A673 (cell line): ENCODE data around the gene SKAP1. TPM values are rescaled to one million over a fixed set of nuclear protein-coding genes. Genes with fewer than 3 reads are reported as not detected.

ENCODE experiments used
- BruUV-seq: library from RNA; stranded (reverse); fragments of 400-500 nt; replicated peaks from 2 replicates; lab custom pipeline; 2021; lab: Mats Ljungman, UMichigan
- CTCF ChIA-PET: fragments of 300-600 bp; sonication (Branson Sonifier 250); formaldehyde crosslinking; loops from one replicate; lab custom pipeline; 2022; ENCODE audit warnings: antibody characterized with exemption; lab: Charles Lee
- POLR2A ChIA-PET: fragments of 300-600 bp; sonication (Branson Sonifier 250); formaldehyde crosslinking; loops from one replicate; lab custom pipeline; 2022; ENCODE audit warnings: antibody characterized with exemption; ENCODE audit not compliant: low non-redundant PET; lab: Charles Lee
- DNase-seq: peaks from one replicate; pipeline ENCODE4 v3.0.0-alpha.2; 2015; ENCODE audit warnings: low spot score
- H3K27ac ChIP-seq: fragments of 200-600 bp; sonication (generic); 2 replicates; pipeline ENCODE4 v1.5.1; 2016; ENCODE audit warnings: mixed run types, low read depth, mild to moderate bottlenecking, mixed read lengths, antibody characterized with exemption, low read length; ENCODE audit not compliant: poor library complexity, severe bottlenecking
- H3K27me3 ChIP-seq: fragments of 200-600 bp; sonication (generic); replicated peaks from 2 replicates; pipeline ENCODE4 v1.6.1; 2017; ENCODE audit warnings: mixed run types, low read depth, mild to moderate bottlenecking, mixed read lengths, antibody characterized with exemption, low read length; ENCODE audit not compliant: insufficient read depth, poor library complexity
- H3K36me3 ChIP-seq: fragments of 200-600 bp; sonication (generic); 2 replicates; pipeline ENCODE4 v1.6.1; 2016; ENCODE audit warnings: mixed run types, mild to moderate bottlenecking, mixed read lengths, antibody characterized with exemption, low read length; ENCODE audit not compliant: insufficient read depth, poor library complexity, severe bottlenecking
- H3K4me1 ChIP-seq: fragments of 200-600 bp; sonication (generic); 2 replicates; pipeline ENCODE4 v1.6.1; 2017; ENCODE audit warnings: mixed run types, mild to moderate bottlenecking, mixed read lengths, antibody characterized with exemption, low read length; ENCODE audit not compliant: insufficient read depth, poor library complexity, severe bottlenecking
- H3K4me3 ChIP-seq: fragments of 200-600 bp; sonication (generic); 2 replicates; pipeline ENCODE4 v1.5.1; 2016; ENCODE audit warnings: low read depth, mixed run types, mild to moderate bottlenecking, mixed read lengths, low read length; ENCODE audit not compliant: poor library complexity, severe bottlenecking
- H3K9me3 ChIP-seq: fragments of 200-600 bp; sonication (generic); 2 replicates; pipeline ENCODE4 v1.6.1; 2016; ENCODE audit warnings: mixed run types, low read depth, mild to moderate bottlenecking, mixed read lengths, antibody characterized with exemption, low read length; ENCODE audit not compliant: poor library complexity, severe bottlenecking
- CTCF ChIP-seq: fragments of 300-800, 200-600 bp; sonication (generic); conservative IDR thresholded peaks from 2 replicates; pipeline ENCODE4 v1.5.1; 2017; ENCODE audit warnings: low read depth, mild to moderate bottlenecking, antibody characterized with exemption, low read length, moderate library complexity, mixed read lengths
- EZH2 ChIP-seq: fragments of 200-600 bp; sonication (generic); IDR thresholded peaks from 2 replicates; pipeline ENCODE4 v1.6.1; 2017; ENCODE audit warnings: borderline replicate concordance, low read depth, mild to moderate bottlenecking, mixed read lengths, antibody characterized with exemption, low read length; ENCODE audit not compliant: poor library complexity, severe bottlenecking
- intact Hi-C: fragments of 100-400 bp; cut with micrococcal nuclease; formaldehyde crosslinking; loops from one replicate; pipeline ENCODE4 v1.10.0; 2022; ENCODE audit not compliant: unreplicated experiment
- total RNA-seq: library from RNA; stranded (reverse); gene quantifications from 2 replicates; pipeline ENCODE4 v1.2.3, GENCODE V29; 2021

Gene SKAP1
- total RNA-seq, 1 experiment from 2014 or later: not detected

- Histone ChIP-seq H3K4me3 (no peak overlapping the region), H3K36me3 (no peaks in the 10 kb centered on the region), H3K9me3 (no peaks in the 10 kb centered on the region), H3K27me3 (no peaks in the 10 kb centered on the region), H3K27ac (no peak overlapping the region), H3K4me1 (peaks cover 4% of the 10 kb centered on the region)
- DNase-seq: no peak
- POLR2A ChIA-PET: no interaction called here
- no TSS peak for BruUV-seq
- CTCF ChIA-PET: no interaction called here
- intact Hi-C loops: no loop called here
- TF ChIP-seq CTCF (no peak), EZH2 (no peak)
Observed at GRCh38 chr17:48348352-48348751, 81.7 kb downstream of the SKAP1 start.

DNA sequence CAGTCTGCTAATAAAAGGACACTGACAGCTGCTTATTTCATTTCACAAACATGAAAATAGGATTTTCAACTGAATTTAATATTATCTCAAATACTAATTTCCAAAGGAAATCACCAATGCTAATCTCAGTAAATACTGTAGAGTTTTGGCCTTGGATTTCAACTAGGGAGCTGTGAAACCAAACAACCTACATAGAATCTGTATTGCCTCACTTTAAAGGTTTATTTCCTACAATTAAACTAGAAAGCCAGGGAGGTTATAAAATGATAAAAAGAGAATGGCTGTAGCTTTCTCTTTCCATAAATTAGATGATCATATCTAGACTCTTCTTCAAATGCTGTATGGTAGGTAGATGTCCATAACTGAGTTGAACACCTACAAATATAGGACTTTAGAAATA is 82.8 kb downstream of the SKAP1 start:
- Histone ChIP-seq H3K27ac (no peak overlapping the region), H3K4me1 (peaks cover 4% of the 10 kb centered on the region), H3K36me3 (no peaks in the 10 kb centered on the region), H3K9me3 (no peaks in the 10 kb centered on the region), H3K4me3 (no peak overlapping the region), H3K27me3 (no peaks in the 10 kb centered on the region)
- ChIA-PET POLR2A (interaction anchor here (0.6 kb wide), 1 partner anchor 131 kb away, joined by 4 read pairs; no protein-coding TSS in a partner anchor), CTCF (no interaction called here)
- TF ChIP-seq CTCF (no peak), EZH2 (no peak)
- intact Hi-C loops: no loop called here
- BruUV-seq: no TSS peak
- no peak for DNase-seq

DNA sequence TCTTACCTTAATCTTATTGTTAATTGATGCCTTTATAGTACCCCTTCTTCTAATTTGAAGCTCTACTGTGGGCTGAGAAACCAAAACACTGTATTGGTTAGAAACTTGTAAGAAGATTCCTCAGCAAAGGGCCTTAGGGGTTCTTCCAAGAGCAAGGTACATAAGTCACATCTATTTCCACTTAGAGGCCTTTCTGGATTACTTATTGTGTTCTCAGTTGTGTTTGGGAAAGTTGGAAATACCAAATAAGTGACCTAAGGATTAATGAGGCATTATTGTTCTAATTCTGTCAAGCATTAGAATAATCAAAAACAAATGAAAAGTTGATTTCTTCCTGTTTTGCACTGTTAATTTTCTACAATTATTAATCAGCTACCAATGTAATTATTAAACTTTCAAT is 85.8 kb downstream of the SKAP1 start:
- Histone ChIP-seq H3K36me3 (no peaks in the 10 kb centered on the region), H3K27ac (no peak overlapping the region), H3K9me3 (no peaks in the 10 kb centered on the region), H3K4me1 (no peaks in the 10 kb centered on the region), H3K27me3 (no peaks in the 10 kb centered on the region), H3K4me3 (no peak overlapping the region)
- ChIA-PET CTCF (no interaction called here), POLR2A (no interaction called here)
- no peak for DNase-seq
- TF ChIP-seq EZH2: no peak
- no peak for TF ChIP-seq CTCF
- intact Hi-C loops: no loop called here
- no TSS peak for BruUV-seq
